ENCODE results near the gene GAB3.

Gene GAB3

DNA sequence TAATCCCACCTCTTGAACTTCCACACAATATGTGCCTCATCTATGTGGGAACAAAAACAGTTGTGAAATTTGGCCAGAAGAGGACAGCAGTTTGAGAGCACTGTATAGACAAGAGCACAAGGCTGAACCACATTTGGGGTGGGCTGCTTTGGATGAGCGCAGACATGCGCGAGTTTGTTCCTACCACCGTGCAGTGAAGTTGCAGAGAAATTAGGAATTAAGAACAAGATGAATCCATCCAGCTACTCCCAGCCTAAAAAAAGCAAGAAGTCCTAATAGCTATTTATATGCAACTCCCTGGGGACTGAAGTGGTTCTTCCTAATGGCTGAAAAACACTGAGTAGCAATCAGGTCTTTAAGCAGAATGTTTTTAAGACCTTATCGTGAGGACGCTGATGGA lies 1.0 kb downstream of the GAB3 start:
- no peak for DNase-seq (ENCODE audit: low spot score)

GRCh38 chrX:154748712-154749339 lies 2.1 kb downstream of the GAB3 start:
- DNase-seq (ENCODE audit: low spot score): peak; percentile 64

- no peak for DNase-seq (ENCODE audit: low spot score)
These were observed 8.3 kb downstream of the GAB3 start for GRCh38 chrX:154742613-154743012.

DNA sequence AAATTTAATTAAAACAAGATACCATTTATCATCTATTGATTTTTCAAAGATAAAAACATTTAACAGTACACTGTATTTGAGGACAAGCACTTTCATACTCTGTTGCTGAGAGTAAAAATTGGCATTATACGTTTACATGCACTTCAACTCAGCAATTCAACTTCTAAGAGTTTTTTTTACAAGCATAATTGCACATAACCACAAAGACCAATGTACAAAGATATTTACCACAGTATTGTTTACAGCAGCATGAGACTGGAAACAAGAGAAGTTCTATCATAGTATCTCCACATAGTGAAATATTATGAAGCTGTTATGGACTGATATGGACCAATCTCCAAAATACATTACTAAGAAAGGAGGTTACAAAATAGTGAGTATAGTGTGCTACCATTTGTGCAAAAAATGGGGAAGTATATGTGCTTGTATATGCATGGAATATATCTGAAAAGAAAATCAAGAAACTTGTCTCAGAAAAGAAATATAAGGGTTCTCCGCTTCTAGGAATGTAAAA lies 10.9 kb downstream of the GAB3 start:
- DNase-seq (ENCODE audit: low spot score): no peak

- DNase-seq (ENCODE audit: low spot score): no peak
These were observed 12.7 kb downstream of the GAB3 start for GRCh38 chrX:154738011-154738738.

- DNase-seq (ENCODE audit: low spot score): no peak
These were observed 13.7 kb downstream of the GAB3 start for GRCh38 chrX:154737136-154737535.

DNA sequence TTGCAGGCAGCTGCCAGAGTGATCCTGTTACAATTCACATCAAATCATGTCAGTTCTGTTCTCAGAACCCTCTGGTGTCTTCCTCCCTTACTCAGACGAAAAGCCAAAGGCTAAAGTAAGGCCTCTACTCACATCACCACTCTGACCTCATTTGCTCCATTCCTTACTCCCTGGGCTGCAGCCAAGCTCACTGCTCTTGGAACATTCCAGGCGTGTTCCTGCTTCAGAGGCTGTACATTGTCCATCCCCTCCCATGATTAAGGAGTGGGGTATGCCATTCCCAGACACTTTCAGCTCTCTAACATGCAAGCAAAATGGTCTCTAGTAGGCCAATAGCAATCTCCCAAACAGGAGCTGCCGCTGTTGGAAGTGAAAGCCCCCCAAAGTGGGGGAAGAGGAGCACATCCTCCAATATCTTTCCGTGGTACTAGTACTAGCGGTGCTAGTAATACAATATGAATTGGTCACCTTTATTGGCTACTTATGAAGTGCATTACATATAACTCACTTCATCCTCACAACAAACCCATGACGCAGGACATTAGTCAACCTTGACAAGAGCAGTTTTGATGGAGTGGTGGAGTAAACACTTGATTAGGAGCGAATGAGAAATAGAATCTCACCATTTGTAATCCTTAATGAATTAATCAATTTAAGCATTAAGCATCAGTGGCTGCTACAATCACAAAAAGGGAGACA lies 15.0 kb downstream of the GAB3 start:
- DNase-seq (ENCODE audit: low spot score): no peak

- peak; percentile 28 for DNase-seq (ENCODE audit: low spot score)
These were observed 16.7 kb downstream of the GAB3 start for GRCh38 chrX:154734061-154734781.

GRCh38 chrX:154733066-154733425 lies 17.8 kb downstream of the GAB3 start:
- DNase-seq (ENCODE audit: low spot score): no peak

GRCh38 chrX:154732421-154733065 lies 18.3 kb downstream of the GAB3 start:
- no peak for DNase-seq (ENCODE audit: low spot score)

DNA sequence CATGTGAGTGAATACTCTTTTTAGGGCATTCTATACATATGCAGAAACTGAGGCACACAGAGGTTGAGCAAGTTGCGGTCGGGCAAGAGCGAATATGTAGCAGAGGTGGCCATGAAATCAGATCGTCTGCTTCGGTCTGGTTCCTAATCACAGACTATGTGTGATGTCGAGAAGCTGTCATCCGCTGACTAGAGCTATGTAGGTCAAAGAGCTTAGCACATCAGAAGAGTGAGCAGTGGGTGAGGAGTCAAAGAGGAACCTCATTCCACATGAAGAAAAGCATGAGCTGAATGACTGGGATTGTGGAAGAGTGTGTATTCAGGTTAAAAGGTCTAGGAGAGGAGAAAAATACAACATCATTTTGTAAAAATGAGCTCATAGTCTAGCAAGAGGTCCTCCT lies 19.0 kb downstream of the GAB3 start:
- DNase-seq (ENCODE audit: low spot score): no peak

DNA sequence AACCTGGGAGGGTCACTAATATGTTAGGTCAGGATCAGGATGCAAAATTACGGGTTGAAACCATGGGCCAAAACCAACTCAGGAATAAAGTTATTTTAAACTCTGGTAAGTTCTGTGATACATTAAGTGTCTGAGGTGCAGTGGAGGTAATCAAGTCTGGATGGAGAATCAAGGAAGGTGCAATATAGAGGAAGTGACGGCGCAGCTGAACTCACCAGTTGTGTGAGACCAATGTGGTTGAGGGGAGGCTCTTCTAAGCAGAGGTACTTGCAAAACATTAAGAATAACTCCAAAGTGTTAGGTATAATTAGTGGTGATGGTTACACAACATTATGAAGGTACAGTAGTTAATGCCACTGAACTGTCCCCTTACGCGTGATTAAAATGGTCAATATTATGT lies 19.7 kb downstream of the GAB3 start:
- no peak for DNase-seq (ENCODE audit: low spot score)

GRCh38 chrX:154730253-154730891 lies 20.5 kb downstream of the GAB3 start:
- no peak for DNase-seq (ENCODE audit: low spot score)

DNA sequence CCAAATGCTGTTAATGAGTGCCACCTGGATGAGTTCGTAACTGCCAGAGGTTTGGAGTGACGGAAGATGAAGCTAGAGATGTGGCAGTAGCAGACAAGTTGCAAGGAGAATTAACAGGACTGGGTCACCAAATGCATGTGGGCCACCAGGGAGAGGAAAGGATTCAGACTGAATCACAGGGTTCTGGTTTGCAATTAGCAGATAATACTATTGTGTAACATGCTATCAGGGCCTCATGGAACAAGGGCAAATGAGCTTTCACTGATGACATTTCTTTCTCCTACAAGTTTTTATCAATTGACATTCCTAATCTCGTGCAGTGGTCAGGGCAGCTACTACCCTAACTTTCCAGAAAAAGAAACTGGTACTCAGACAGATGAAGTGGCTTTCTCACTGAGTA lies 21.4 kb downstream of the GAB3 start:
- DNase-seq (ENCODE audit: low spot score): no peak

DNA sequence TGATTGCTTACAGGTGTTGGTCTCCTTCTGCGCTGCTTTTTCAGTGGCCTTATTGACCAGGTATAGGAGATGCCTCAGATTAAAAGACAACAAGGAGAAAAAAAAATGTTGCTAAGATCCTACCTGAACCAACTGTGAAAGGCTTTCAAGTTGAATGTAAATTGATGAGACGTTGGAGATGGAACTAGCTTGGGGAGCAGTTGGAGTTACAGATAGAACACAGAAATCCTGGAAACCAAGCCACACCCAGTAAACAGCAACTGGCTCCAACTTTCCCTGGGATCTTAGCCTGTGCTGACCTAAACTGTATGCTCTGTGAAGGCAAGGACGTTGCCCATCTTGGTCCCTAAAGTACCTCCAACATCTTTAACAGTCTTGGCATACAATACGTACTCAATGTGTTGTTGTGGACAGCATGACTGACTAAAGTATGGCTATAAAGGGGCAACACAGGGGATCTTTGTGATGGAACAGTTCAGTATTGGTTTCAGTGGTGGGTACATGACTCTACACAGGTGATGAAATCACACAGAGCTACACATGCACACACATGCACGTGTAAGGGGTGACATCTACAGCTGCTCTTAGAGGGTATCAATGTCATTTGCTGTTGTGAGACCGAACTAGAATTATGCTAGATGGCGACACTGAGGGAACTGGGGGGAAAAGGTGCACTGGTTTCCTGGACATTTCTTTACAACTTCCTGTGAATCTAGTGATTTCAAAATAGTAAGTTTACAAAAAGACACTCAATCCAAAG lies 22.3 kb downstream of the GAB3 start:
- no peak for DNase-seq (ENCODE audit: low spot score)

DNA sequence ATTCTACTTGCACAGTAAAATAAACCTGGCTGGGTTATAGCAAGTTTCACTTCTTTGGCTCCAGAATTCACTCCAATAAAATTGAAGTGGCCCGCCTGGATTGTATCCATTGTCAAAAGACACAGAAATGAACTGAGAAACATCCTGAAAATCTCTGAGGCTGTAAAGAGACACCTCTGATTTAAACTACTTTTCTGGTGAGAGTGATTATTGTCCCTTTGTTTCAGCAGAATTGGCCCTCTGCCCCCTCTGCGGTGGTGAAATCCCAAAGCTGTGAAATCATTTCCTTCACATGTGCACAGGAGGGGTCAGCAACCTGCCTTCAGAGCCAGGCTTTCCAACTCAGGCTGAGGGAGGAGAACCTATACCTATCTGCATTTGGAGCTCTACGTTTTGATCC lies 23.0 kb downstream of the GAB3 start:
- DNase-seq (ENCODE audit: low spot score): no peak

DNA sequence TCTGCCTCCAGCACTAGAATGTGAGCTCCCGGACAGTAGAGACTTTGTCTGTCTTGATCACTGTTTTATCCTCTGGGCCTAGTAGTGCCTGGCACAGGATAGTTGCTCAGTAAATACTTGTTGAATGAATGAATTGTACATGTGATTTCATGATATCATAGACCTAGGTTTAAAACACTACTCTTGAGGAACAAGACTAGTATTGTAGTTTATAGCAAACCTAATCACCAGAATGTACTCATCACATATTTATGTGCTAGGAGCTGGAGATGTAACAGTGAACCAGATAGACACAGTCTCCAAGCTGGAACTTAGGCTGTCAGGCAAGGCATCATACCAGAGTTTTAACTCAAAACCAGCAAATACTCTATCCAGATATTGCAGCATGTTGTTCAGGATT lies 23.5 kb downstream of the GAB3 start:
- DNase-seq (ENCODE audit: low spot score): no peak

DNA sequence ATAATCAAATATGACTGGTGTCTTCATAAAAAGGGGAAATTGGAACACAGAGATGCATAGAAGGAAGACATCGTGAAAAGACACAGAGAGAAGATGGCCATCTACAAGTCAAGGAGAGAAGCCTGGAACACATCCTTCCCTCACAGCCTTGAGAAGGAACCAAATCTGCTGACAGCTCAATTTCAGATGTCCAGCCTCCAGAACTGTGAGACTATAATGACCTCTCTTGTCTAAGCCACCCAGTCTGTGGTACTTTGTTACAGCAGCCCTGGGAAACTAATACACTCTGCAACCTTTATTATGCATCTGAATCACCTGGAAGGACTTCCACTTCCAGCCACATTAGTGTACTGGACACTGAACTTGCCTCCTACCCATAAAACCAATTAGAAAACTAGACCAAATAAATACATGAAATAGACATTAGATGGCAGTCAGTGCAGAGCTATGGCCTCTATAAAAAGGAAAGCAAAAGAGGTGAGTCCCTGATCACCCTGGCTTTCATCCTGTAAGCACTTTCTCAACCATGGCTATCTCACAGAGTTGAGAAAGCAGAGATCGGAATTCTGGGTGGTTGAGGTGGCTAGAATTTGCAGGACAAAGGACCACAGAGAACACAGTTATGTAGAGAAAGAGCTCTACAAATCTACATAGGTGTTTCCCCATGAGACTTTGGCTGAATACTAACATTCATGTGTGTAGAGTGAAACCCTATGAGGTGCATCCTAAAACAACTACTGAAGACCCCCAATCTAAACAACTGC lies 25.7 kb downstream of the GAB3 start:
- DNase-seq (ENCODE audit: low spot score): no peak

DNA sequence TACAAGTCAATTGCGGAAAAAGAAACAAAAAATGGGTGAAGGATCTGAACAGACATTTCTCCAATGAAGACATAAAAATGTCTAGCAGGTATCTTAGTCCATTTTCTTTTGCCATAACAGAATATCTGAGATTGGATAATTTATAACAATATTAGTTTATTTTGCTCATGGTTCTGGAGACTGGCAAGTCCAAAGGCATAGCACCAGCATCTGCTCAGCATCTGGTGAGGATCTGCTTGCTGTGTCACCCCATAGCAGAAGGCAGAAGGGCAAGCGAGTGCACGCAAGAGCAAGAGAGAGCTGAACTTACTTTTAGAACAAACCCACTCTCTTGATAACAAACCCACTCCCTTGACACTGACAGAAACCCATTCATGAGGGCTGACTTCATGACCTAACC lies 29.7 kb downstream of the GAB3 start:
- DNase-seq (ENCODE audit: low spot score): no peak

DNA sequence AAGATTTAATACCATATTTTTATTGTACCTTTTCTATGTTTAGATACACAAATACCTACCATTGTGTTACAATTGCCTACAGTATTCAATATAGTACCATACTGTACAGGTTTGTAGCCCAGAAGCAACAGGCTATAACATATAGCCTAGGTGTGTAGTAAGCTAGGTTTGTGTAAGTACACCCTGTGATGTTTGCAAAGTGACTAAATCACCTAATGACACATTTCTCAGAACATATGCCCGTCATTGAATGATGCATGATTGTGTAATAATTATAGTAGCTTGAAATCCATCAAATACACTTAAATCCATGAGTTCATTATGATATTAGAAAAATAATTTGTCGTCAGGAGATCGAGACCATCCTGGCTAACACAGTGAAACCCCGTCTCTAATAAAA lies 30.8 kb downstream of the GAB3 start:
- DNase-seq (ENCODE audit: low spot score): no peak
